WTC11 (cell line): ENCODE measurements around the gene AMN.

Source experiments
- CREB1 ChIP-seq: sonication (generic); formaldehyde crosslinking; IDR thresholded peaks from 2 replicates; pipeline ENCODE4 v1.8.0; 2023; ENCODE audit warnings: mild to moderate bottlenecking, missing genetic modification reagents
- CTCF ChIP-seq: fragments of 200-600 bp; IDR thresholded peaks from 2 replicates; pipeline ENCODE4 v1.8.0; 2022; ENCODE audit warnings: antibody characterized with exemption
- GABPB1 ChIP-seq: sonication (generic); formaldehyde crosslinking; IDR thresholded peaks from 2 replicates; pipeline ENCODE4 v1.8.1; 2023; ENCODE audit warnings: mild to moderate bottlenecking, missing genetic modification reagents
- NFE2L1 ChIP-seq: sonication (generic); formaldehyde crosslinking; IDR thresholded peaks from 2 replicates; pipeline ENCODE4 v1.8.1; 2023; ENCODE audit warnings: missing genetic modification reagents
- TCF7 ChIP-seq: sonication (generic); formaldehyde crosslinking; IDR thresholded peaks from 2 replicates; pipeline ENCODE4 v1.8.0; 2022; ENCODE audit warnings: mild to moderate bottlenecking, low read depth, missing genetic modification reagents, moderate library complexity
- TP53 ChIP-seq: sonication (generic); formaldehyde crosslinking; IDR thresholded peaks from 2 replicates; pipeline ENCODE4 v1.8.1; 2023; ENCODE audit warnings: mild to moderate bottlenecking, missing genetic modification reagents
- ZNF263 ChIP-seq: sonication (generic); formaldehyde crosslinking; IDR thresholded peaks from 2 replicates; pipeline ENCODE4 v1.8.1; 2022; ENCODE audit warnings: low read depth, mild to moderate bottlenecking, moderate library complexity, missing genetic modification reagents
- ZNF317 ChIP-seq: sonication (generic); formaldehyde crosslinking; IDR thresholded peaks from 2 replicates; pipeline ENCODE4 v1.8.1; 2023; ENCODE audit warnings: low read depth, mild to moderate bottlenecking, moderate library complexity, missing genetic modification reagents, borderline replicate concordance
- ZNF512 ChIP-seq: sonication (generic); formaldehyde crosslinking; IDR thresholded peaks from 2 replicates; pipeline ENCODE4 v1.8.1; 2022; ENCODE audit warnings: missing genetic modification reagents, borderline replicate concordance
- ZNF671 ChIP-seq: fragments of 250-450 bp; sonication (Bioruptor Pico); IDR thresholded peaks from 2 replicates; pipeline ENCODE4 v1.8.0; 2021; ENCODE audit warnings: mild to moderate bottlenecking

- TF ChIP-seq CTCF (no peak), NFE2L1 (no peak), GABPB1 (CRISPR knock-in tag) (no peak), ZNF263 (CRISPR knock-in tag) (no peak), TP53 (CRISPR knock-in tag) (no peak), TCF7 (CRISPR knock-in tag) (no peak), ZNF671 (CRISPR knock-in tag) (no peak), CREB1 (CRISPR knock-in tag) (no peak), ZNF512 (CRISPR knock-in tag) (no peak), ZNF317 (CRISPR knock-in tag) (no peak)
Observed at GRCh38 chr14:102899516-102899900, 23.0 kb upstream of the AMN start.
